Measurements from ENCODE around the gene CPSF4L. TPM values are rescaled to one million over a fixed set of nuclear protein-coding genes. Genes with fewer than 3 reads are reported as not detected.

Gene CPSF4L
- total and polyA plus RNA-seq, 7 donors = not detected

DNA sequence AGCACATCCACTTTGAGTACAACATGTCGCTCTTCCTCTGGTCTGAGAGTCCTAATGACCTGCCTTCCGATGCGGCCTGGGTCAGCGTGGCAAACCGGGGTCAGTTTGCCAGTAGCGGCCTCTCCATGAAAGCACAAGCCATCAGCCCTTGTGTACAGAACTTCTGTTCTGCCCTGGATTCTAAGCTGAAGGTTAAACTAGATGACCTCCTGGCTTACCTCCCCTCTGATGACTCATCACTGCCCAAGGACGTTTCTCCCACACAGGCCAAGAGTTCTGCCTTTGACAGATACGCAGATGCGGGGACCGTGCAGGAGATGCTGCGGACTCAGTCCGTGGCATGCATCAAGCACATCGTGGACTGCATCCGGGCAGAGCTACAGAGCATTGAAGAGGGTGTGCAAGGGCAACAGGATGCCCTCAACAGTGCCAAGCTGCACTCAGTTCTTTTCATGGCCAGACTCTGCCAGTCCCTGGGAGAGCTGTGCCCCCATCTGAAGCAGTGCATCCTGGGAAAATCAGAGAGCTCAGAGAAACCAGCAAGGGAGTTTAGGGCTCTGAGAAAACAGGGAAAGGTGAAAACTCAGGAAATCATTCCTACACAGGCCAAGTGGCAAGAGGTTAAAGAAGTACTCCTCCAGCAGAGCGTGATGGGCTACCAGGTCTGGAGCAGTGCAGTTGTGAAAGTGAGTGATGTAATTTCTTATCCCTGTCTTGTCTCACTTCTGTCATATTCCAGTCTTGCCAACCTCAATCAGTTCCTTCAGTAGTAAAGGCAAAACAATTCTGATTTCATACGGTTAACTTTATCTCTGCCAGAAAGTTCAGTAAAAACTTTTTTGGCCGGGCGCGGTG is 60.2 kb downstream of the CPSF4L start:
- H3K27me3 ChIP-seq (ENCODE audit: insufficient read depth in 3 of 3, low read length in 2 of 3) = no peaks in the 10 kb centered on the region
- H3K36me3 ChIP-seq (ENCODE audit: insufficient read depth in 1 of 2, low read depth in 1 of 2) = peaks cover 16 to 100% of the 10 kb centered on the region in 2 donors
- no peaks in the 10 kb centered on the region for H3K4me1 ChIP-seq
- no peak overlapping the region for H3K4me3 ChIP-seq
- intact Hi-C loops (cut with DNase I) = no loop called here
- DNase-seq (no peak), ATAC-seq (peak; percentile 53 to 66 (median 64))
- H3K27ac ChIP-seq = no peak overlapping the region
- H3K9me3 ChIP-seq = no peaks in the 10 kb centered on the region
- WGBS, 3 donors = 76 to 83% (median 82%) methylated on average over 19 of the region's 19 CpGs
- TF ChIP-seq, protein P1, sequence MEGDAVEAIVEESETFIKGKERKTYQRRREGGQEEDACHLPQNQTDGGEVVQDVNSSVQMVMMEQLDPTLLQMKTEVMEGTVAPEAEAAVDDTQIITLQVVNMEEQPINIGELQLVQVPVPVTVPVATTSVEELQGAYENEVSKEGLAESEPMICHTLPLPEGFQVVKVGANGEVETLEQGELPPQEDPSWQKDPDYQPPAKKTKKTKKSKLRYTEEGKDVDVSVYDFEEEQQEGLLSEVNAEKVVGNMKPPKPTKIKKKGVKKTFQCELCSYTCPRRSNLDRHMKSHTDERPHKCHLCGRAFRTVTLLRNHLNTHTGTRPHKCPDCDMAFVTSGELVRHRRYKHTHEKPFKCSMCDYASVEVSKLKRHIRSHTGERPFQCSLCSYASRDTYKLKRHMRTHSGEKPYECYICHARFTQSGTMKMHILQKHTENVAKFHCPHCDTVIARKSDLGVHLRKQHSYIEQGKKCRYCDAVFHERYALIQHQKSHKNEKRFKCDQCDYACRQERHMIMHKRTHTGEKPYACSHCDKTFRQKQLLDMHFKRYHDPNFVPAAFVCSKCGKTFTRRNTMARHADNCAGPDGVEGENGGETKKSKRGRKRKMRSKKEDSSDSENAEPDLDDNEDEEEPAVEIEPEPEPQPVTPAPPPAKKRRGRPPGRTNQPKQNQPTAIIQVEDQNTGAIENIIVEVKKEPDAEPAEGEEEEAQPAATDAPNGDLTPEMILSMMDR (IDR thresholded peaks at IDR 0.05) = no peak

DNA sequence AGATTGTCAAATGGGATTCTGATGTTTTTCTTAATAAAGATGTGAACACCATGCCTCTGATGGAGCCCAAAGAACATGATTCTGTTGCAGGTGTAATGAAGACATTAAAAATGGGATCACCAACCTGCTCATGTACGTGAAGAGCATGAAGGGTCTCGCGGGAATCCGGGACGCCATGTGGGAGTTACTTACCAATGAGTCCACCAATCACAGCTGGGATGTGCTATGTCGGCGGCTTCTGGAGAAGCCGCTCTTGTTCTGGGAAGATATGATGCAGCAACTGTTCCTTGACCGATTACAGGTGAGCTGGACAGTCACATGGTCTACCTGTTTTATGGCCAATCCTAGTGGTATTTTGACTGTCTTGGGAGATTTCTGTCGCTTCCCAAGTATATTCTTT is 61.2 kb downstream of the CPSF4L start:
- WGBS, 3 donors = 84 to 91% (median 89%) methylated on average over 10 of the region's 10 CpGs
- intact Hi-C loops (cut with DNase I) = no loop called here
- Histone ChIP-seq H3K4me3 (no peak overlapping the region), H3K4me1 (peaks cover 5% of the 10 kb centered on the region), H3K9me3 (no peaks in the 10 kb centered on the region), H3K27me3 (ENCODE audit: insufficient read depth in 3 of 3, low read length in 2 of 3) (no peaks in the 10 kb centered on the region), H3K27ac (no peak overlapping the region), H3K36me3 (ENCODE audit: insufficient read depth in 1 of 2, low read depth in 1 of 2) (peaks cover 11 to 93% of the 10 kb centered on the region in 2 donors)
- ATAC-seq (no peak), DNase-seq (no peak)
- TF ChIP-seq, protein P1 (IDR thresholded peaks at IDR 0.05) = no peak

DNA sequence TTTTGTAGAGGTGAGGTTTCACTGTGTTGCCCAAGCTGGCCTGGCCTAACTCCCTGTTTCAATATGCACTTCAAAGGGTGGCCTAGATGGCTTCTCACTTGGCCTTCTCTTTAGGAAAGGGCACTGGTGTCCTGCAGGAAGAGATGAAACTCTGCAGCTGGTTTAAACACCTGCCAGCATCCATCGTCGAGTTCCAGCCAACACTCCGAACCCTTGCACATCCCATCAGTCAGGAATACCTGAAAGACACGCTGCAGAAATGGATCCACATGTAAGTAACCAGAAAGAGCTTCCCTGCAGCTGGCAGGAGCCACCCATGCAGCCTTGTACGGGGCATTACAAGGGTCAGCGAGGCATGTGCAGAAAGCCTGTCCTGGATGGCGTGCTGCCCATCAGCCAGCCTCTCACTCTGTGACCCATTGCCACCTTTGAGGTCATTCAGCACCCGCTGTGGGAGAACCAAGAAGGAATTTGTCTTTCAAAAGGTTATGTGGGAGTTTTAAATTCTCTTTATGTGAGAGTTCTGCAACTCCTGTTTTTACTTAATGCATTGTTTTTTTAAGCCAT is 61.8 kb downstream of the CPSF4L start:
- peaks cover 10% of the 10 kb centered on the region for H3K4me1 ChIP-seq
- DNase-seq = no peak
- H3K36me3 ChIP-seq (ENCODE audit: insufficient read depth in 1 of 2, low read depth in 1 of 2) = peaks cover 11 to 87% of the 10 kb centered on the region in 2 donors
- ATAC-seq = no peak
- H3K27ac ChIP-seq = no peak overlapping the region
- no peak overlapping the region for H3K4me3 ChIP-seq
- no peaks in the 10 kb centered on the region for H3K9me3 ChIP-seq
- 67 to 82% (median 76%) methylated on average over 8 of the region's 8 CpGs for WGBS, 3 donors
- TF ChIP-seq, protein P1 (IDR thresholded peaks at IDR 0.05) = no peak
- H3K27me3 ChIP-seq (ENCODE audit: insufficient read depth in 3 of 3, low read length in 2 of 3) = no peaks in the 10 kb centered on the region
- intact Hi-C loops (cut with DNase I) = no loop called here

DNA sequence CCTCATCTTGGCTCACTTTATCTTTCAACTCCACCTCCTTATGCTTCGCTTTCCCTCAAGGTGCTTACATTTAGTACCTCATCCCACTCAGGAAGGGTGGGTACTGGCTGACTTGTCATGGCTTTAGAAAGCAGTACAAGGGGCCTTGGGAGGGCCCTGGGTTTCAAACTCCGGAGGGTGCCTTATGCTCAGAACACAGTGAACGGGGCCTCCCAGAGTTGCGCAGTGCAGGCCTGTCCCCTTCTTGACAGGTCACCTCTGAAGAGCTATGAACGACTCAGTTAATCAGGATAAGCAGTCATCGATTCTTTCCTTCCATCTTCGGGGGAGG is 62.8 kb downstream of the CPSF4L start:
- ATAC-seq (no peak), DNase-seq (no peak)
- no peaks in the 10 kb centered on the region for H3K9me3 ChIP-seq
- no peak overlapping the region for H3K27ac ChIP-seq
- WGBS, 3 donors = 92 to 95% (median 94%) methylated on average over 7 of the region's 7 CpGs
- H3K27me3 ChIP-seq (ENCODE audit: insufficient read depth in 3 of 3, low read length in 2 of 3) = no peaks in the 10 kb centered on the region
- H3K36me3 ChIP-seq (ENCODE audit: insufficient read depth in 1 of 2, low read depth in 1 of 2) = peaks cover 8 to 78% of the 10 kb centered on the region in 2 donors
- intact Hi-C loops (cut with DNase I) = no loop called here
- no peak overlapping the region for H3K4me3 ChIP-seq
- H3K4me1 ChIP-seq = peaks cover 16% of the 10 kb centered on the region
- TF ChIP-seq, protein P1 (IDR thresholded peaks at IDR 0.05) = no peak

Other genes with a start within 250 kb of the CPSF4L start
- gene SLC39A11, start 169.2 kb downstream of the CPSF4L start, total RNA-seq = 1 to 10 TPM; 7.3 to 9.7 (median 8.6) TPM
- 1 to 10 TPM; 1.6 to 8.3 (median 2.6) TPM for gene SLC39A11, start 169.2 kb downstream of the CPSF4L start, polyA plus RNA-seq
- 1 to 10 TPM in 1 of 4 donors, under 1 TPM in 3; 0.19 to 1.0 (median 0.43) TPM for gene SSTR2, start 96.9 kb downstream of the CPSF4L start, total RNA-seq
- under 1 TPM; 0.04 to 0.27 (median 0.23) TPM for gene SSTR2, start 96.9 kb downstream of the CPSF4L start, polyA plus RNA-seq
- 10 to 100 TPM; 38.8 to 61.9 (median 51.7) TPM for gene COG1, start 68.8 kb downstream of the CPSF4L start, total RNA-seq
- 10 to 100 TPM; 28.9 to 53.8 (median 32.3) TPM for gene COG1, start 68.8 kb downstream of the CPSF4L start, polyA plus RNA-seq
- 10 to 100 TPM; 13.7 to 24.4 (median 18.1) TPM for gene CDC42EP4, start 50.1 kb upstream of the CPSF4L start, total RNA-seq
- gene CDC42EP4, start 50.1 kb upstream of the CPSF4L start, polyA plus RNA-seq = 10 to 100 TPM; 10.7 to 24.1 (median 21.7) TPM

All from psoas muscle (tissue), 8 donors.